HepG2 (cell line): Measurements from ENCODE around the gene RELL1. TPM values are rescaled to one million over a fixed set of nuclear protein-coding genes. Genes with fewer than 3 reads are reported as not detected.
A peak's percentile ranks its signal among the peaks of the same experiment; 100 is the strongest.

Source experiments
- HNRNPUL1 ChIP-seq: fragments of 200-400 bp; formaldehyde crosslinking; IDR thresholded peaks from 2 replicates; pipeline ENCODE4 v1.6.1; 2017; ENCODE audit warnings: low read depth, mild to moderate bottlenecking, low read length, moderate library complexity
- KLF11 ChIP-seq: IDR thresholded peaks from 2 replicates; pipeline ENCODE4 v1.6.1; 2016; ENCODE audit warnings: missing compliant biosample characterization
- SIX4 ChIP-seq: sonication (generic); formaldehyde crosslinking; IDR thresholded peaks from 2 replicates; pipeline ENCODE4 v1.4.0; 2020; ENCODE audit warnings: missing genetic modification reagents
- SRY ChIP-seq: sonication (generic); formaldehyde crosslinking; IDR thresholded peaks from 2 replicates; pipeline ENCODE4 v1.8.0; 2022; ENCODE audit warnings: mild to moderate bottlenecking, missing genetic modification reagents
- SSRP1 ChIP-seq: IDR thresholded peaks from 2 replicates; pipeline ENCODE4 v1.6.1; 2016; ENCODE audit warnings: control low read depth
- TEAD3 ChIP-seq: optimal IDR thresholded peaks from 2 replicates; pipeline ENCODE3; 2016; ENCODE audit warnings: borderline replicate concordance
- TMF1 ChIP-seq: sonication (generic); formaldehyde crosslinking; IDR thresholded peaks from 2 replicates; pipeline ENCODE4 v1.8.1; 2022; ENCODE audit warnings: low read depth, missing genetic modification reagents
- ZFAT ChIP-seq: sonication (generic); formaldehyde crosslinking; conservative IDR thresholded peaks from 2 replicates; pipeline ENCODE4 v1.8.1; 2023; ENCODE audit warnings: missing genetic modification reagents, inconsistent platforms
- ZMYM3 ChIP-seq: sonication (generic); formaldehyde crosslinking; IDR thresholded peaks from 2 replicates; pipeline ENCODE4 v1.5.1; 2020; ENCODE audit warnings: mild to moderate bottlenecking, missing genetic modification reagents
- ZNF207 ChIP-seq: fragments of 450-650 bp; IDR thresholded peaks from 2 replicates; pipeline ENCODE4 v1.6.1; 2016; ENCODE audit warnings: antibody characterized with exemption, borderline replicate concordance
- ZNF30 ChIP-seq: sonication (generic); formaldehyde crosslinking; IDR thresholded peaks from 2 replicates; pipeline ENCODE4 v1.5.0; 2020; ENCODE audit warnings: mild to moderate bottlenecking, missing genetic modification reagents
- ZNF460 ChIP-seq: sonication (generic); formaldehyde crosslinking; IDR thresholded peaks from 2 replicates; pipeline ENCODE4 v1.5.1; 2020; ENCODE audit warnings: missing genetic modification reagents, mild to moderate bottlenecking, borderline replicate concordance
- ZNF501 ChIP-seq: sonication (generic); formaldehyde crosslinking; IDR thresholded peaks from 2 replicates; pipeline ENCODE4 v1.5.1; 2020; ENCODE audit warnings: mild to moderate bottlenecking, moderate library complexity, missing genetic modification reagents
- ZNF547 ChIP-seq: sonication (generic); formaldehyde crosslinking; IDR thresholded peaks from 2 replicates; pipeline ENCODE4 v1.5.1; 2020; ENCODE audit warnings: mild to moderate bottlenecking, missing genetic modification reagents
- ZNF720 ChIP-seq: sonication (generic); formaldehyde crosslinking; IDR thresholded peaks from 2 replicates; pipeline ENCODE4 v1.4.0; 2020; ENCODE audit warnings: missing genetic modification reagents
- ZNF761 ChIP-seq: sonication (generic); formaldehyde crosslinking; conservative IDR thresholded peaks from 2 replicates; pipeline ENCODE4 v1.4.0; 2020; ENCODE audit warnings: mild to moderate bottlenecking, missing genetic modification reagents
- ZNF775 ChIP-seq: sonication (generic); formaldehyde crosslinking; IDR thresholded peaks from 2 replicates; pipeline ENCODE4 v1.4.0; 2020; ENCODE audit warnings: missing genetic modification reagents, mild to moderate bottlenecking, moderate library complexity, borderline replicate concordance
- ZNF879 ChIP-seq: sonication (generic); formaldehyde crosslinking; IDR thresholded peaks from 2 replicates; pipeline ENCODE4 v1.8.1; 2023; ENCODE audit warnings: missing genetic modification reagents
- polyA plus RNA-seq, 8 experiments: library from polyadenylated mRNA; depleted of rRNA in 3 of 8; stranded (reverse) in 7 of 8; unstranded in 1 of 8; fragments of >200 nt; fragmentation: Illumina TruSeq in 4 of 8; extraction: Trizol in 4 of 8; gene quantifications; 2 replicates each; pipeline versions ENCODE4 v1.2.1 to v1.2.3, GENCODE V29; 2011 to 2016; ENCODE audit warnings: low read depth in 4 of 8, missing spikeins in 1 of 8, mixed read lengths in 1 of 8; ENCODE audit not compliant: insufficient read depth in 1 of 8
- total RNA-seq, 5 experiments: library from RNA; depleted of rRNA; stranded (reverse); fragments of >200 nt; fragmentation: Illumina TruSeq; extraction: Trizol; gene quantifications; 2 replicates each; pipeline ENCODE4 v1.2.3, GENCODE V29; 2016; ENCODE audit warnings: low read depth in 1 of 5
- TF ChIP-seq, protein P1 (sequence below), 2 experiments: sonication (generic) in 1 of 2; formaldehyde crosslinking in 1 of 2; IDR thresholded peaks; 2 replicates each; pipeline versions ENCODE4 v1.6.1 to v1.9.0; 2014 to 2022; ENCODE audit warnings: antibody characterized with exemption in 1 of 2, borderline replicate concordance in 1 of 2, inconsistent platforms in 1 of 2, low read depth in 1 of 2, missing genetic modification reagents in 1 of 2
- TF ChIP-seq, protein P2 (sequence below): sonication (generic); formaldehyde crosslinking; IDR thresholded peaks from 2 replicates; pipeline ENCODE4 v1.4.0; 2020; ENCODE audit warnings: missing genetic modification reagents

RELL1 gene
- total and polyA plus RNA-seq, 2 of the 13 experiments (the other 11 are each of a cell fraction or from before 2014, with no cell fraction given), result 8.4 to 58.4 TPM

DNA sequence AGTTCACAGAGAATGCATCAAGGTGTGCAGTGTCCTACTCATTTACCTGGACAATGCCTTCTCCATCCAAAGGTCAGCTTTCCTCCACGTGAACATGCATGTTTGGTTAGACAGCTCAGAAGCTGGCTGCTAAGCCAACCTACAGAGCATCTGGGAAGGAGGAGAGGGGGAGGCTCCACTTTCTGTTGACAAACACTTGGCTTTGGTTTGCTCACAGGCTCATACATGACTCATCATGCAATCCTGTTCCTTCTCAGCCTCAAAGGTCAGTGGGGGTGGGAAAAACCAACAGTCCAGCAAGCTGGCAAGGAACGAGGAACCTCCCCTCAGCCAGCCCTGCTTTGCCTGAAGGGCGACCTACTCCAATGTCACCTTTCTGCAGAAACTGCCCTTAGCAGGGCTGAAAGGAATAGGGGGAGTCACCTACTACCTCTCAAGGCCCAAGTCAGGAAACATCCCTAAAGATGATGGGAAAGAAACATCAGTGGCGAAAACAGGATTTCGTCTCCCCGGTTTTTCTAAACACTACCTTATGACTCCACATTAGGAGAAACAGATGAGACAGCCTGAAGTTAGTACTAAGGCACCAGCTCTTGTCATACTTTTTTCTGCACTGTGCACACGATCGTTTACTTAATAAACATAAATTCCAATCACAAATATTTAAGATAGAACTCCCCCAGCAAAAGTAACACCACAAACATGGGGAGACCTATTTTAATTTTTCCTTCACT is 37.9 kb downstream of the RELL1 start (continued):
- no peak for TF ChIP-seq ZNF761 (CRISPR knock-in tag)
- TF ChIP-seq, protein P1, sequence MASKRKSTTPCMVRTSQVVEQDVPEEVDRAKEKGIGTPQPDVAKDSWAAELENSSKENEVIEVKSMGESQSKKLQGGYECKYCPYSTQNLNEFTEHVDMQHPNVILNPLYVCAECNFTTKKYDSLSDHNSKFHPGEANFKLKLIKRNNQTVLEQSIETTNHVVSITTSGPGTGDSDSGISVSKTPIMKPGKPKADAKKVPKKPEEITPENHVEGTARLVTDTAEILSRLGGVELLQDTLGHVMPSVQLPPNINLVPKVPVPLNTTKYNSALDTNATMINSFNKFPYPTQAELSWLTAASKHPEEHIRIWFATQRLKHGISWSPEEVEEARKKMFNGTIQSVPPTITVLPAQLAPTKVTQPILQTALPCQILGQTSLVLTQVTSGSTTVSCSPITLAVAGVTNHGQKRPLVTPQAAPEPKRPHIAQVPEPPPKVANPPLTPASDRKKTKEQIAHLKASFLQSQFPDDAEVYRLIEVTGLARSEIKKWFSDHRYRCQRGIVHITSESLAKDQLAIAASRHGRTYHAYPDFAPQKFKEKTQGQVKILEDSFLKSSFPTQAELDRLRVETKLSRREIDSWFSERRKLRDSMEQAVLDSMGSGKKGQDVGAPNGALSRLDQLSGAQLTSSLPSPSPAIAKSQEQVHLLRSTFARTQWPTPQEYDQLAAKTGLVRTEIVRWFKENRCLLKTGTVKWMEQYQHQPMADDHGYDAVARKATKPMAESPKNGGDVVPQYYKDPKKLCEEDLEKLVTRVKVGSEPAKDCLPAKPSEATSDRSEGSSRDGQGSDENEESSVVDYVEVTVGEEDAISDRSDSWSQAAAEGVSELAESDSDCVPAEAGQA (IDR thresholded peaks at IDR 0.05; ENCODE audit: low read depth), result no peak
- TF ChIP-seq, protein P1 (CRISPR knock-in tag; IDR thresholded peaks at IDR 0.05; ENCODE audit: borderline replicate concordance), result no peak
- no peak for TF ChIP-seq SRY (CRISPR knock-in tag)
- TF ChIP-seq ZNF547, result no peak
- no peak for TF ChIP-seq ZNF720 (CRISPR knock-in tag)
- no peak for TF ChIP-seq ZNF460
- TF ChIP-seq SSRP1 (CRISPR knock-in tag), result 0 out of 2 replicates have a peak, but pooled peaks have one; percentile 57
- TF ChIP-seq ZNF30 (CRISPR knock-in tag), result no peak
- TF ChIP-seq ZMYM3 (CRISPR knock-in tag), result peak; percentile 78
- no peak for TF ChIP-seq ZNF207
- no peak for TF ChIP-seq ZNF879 (CRISPR knock-in tag)
- TF ChIP-seq SIX4 (CRISPR knock-in tag), result peak; percentile 81; the same call in 1 of the 2 replicates
- TF ChIP-seq, protein P2, sequence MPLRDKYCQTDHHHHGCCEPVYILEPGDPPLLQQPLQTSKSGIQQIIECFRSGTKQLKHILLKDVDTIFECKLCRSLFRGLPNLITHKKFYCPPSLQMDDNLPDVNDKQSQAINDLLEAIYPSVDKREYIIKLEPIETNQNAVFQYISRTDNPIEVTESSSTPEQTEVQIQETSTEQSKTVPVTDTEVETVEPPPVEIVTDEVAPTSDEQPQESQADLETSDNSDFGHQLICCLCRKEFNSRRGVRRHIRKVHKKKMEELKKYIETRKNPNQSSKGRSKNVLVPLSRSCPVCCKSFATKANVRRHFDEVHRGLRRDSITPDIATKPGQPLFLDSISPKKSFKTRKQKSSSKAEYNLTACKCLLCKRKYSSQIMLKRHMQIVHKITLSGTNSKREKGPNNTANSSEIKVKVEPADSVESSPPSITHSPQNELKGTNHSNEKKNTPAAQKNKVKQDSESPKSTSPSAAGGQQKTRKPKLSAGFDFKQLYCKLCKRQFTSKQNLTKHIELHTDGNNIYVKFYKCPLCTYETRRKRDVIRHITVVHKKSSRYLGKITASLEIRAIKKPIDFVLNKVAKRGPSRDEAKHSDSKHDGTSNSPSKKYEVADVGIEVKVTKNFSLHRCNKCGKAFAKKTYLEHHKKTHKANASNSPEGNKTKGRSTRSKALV (CRISPR knock-in tag), result no peak
- TF ChIP-seq KLF11 (CRISPR knock-in tag), result no peak
- TF ChIP-seq TMF1 (CRISPR knock-in tag), result no peak
- peak; percentile 87 for TF ChIP-seq TEAD3 (CRISPR knock-in tag)
- TF ChIP-seq HNRNPUL1, result no peak
- no peak for TF ChIP-seq ZFAT (CRISPR knock-in tag)
- peak; percentile 60; the same call in 1 of the 2 replicates for TF ChIP-seq ZNF501 (CRISPR knock-in tag)
- TF ChIP-seq ZNF775 (CRISPR knock-in tag), result no peak
